Fibroblast of gingiva (primary cell): ENCODE data around the gene RPIA.
"Not testable (repeated sequence)": the region's sequence is repeated elsewhere in the genome, so short reads cannot be mapped to it uniquely, and the experiment has no call there.

Experiments
- DNase-seq: peaks from one replicate; pipeline ENCODE4 v3.0.0-alpha.2; 2011; ENCODE audit warnings: low read depth

Gene RPIA

GRCh38 chr2:88691339-88692183 lies at the start of gene RPIA:
TSS of gene RPIA (plus strand) at chr2:88691673. CDS start at chr2:88691699, 26 bp downstream.
- peak; percentile 98 for DNase-seq

GRCh38 chr2:88642278-88642677 lies 49.2 kb upstream of the RPIA start:
- DNase-seq: no peak

GRCh38 chr2:88645291-88645882 lies 46.1 kb upstream of the RPIA start:
- not testable (repeated sequence) for DNase-seq

GRCh38 chr2:88651646-88652045 lies 39.8 kb upstream of the RPIA start:
- no peak for DNase-seq

- peak; percentile 50 for DNase-seq
Observed at GRCh38 chr2:88654714-88655113, 36.8 kb upstream of the RPIA start.

GRCh38 chr2:88656690-88657089 lies 34.8 kb upstream of the RPIA start:
- peak; percentile 40 for DNase-seq

GRCh38 chr2:88657131-88657530 lies 34.3 kb upstream of the RPIA start:
- no peak for DNase-seq

- peak; percentile 67 for DNase-seq
Observed at GRCh38 chr2:88658326-88658725, 33.1 kb upstream of the RPIA start.

- no peak for DNase-seq
Observed at GRCh38 chr2:88658881-88659537, 32.5 kb upstream of the RPIA start.

- DNase-seq: peak; percentile 88
Observed at GRCh38 chr2:88659538-88659915, 31.9 kb upstream of the RPIA start.

- DNase-seq: no peak
Observed at GRCh38 chr2:88660622-88661021, 30.9 kb upstream of the RPIA start.

GRCh38 chr2:88666576-88666975 lies 24.9 kb upstream of the RPIA start:
- DNase-seq: no peak

- no peak for DNase-seq
Observed at GRCh38 chr2:88667219-88667618, 24.3 kb upstream of the RPIA start.

- DNase-seq: no peak
Observed at GRCh38 chr2:88668862-88669261, 22.6 kb upstream of the RPIA start.

- DNase-seq: peak; percentile 31
Observed at GRCh38 chr2:88669482-88670214, 21.8 kb upstream of the RPIA start.

GRCh38 chr2:88671786-88672427 lies 19.6 kb upstream of the RPIA start:
- DNase-seq: peak; percentile 68

- DNase-seq: no peak
Observed at GRCh38 chr2:88673363-88673762, 18.1 kb upstream of the RPIA start.

GRCh38 chr2:88680266-88680902 lies 11.1 kb upstream of the RPIA start:
- no peak for DNase-seq

- no peak for DNase-seq
Observed at GRCh38 chr2:88680916-88681315, 10.6 kb upstream of the RPIA start.

- no peak for DNase-seq
Observed at GRCh38 chr2:88683160-88684021, 8.1 kb upstream of the RPIA start.
